ENCODE measurements around the gene TMC8. TPM values are rescaled to one million over a fixed set of nuclear protein-coding genes. Genes with fewer than 3 reads are reported as not detected.

The TMC8 gene
- total and polyA plus RNA-seq, 3 donors from 2014 or later = 3.5 to 9.3 (median 5.6) TPM

- no peak for DNase-seq
- TF ChIP-seq POLR2A (IDR thresholded peaks at IDR 0.05) (no peak), CTCF (IDR thresholded peaks at IDR 0.05) (no peak)
- Histone ChIP-seq H3K36me3 (ENCODE audit: low read depth, missing control alignments) (no peaks in the 10 kb centered on the region), H3K4me1 (peaks cover 8% of the 10 kb centered on the region), H3K4me3 (no peak overlapping the region), H3K27me3 (no peaks in the 10 kb centered on the region), H3K27ac (no peak overlapping the region), H3K9me3 (no peaks in the 10 kb centered on the region)
- 89 to 90% methylated on average over 13 to 27 of the region's 28 CpGs for WGBS, 2 donors
- intact Hi-C loops (cut with DNase I; ENCODE audit: low total_unique reads) = loop anchor here (10.0 kb wide), 1 partner anchor 143 kb away; no protein-coding TSS in a partner anchor
Observed at GRCh38 chr17:78111727-78112517, 18.6 kb upstream of the TMC8 start.

GRCh38 chr17:78112518-78113471 is 17.8 kb upstream of the TMC8 start:
- no peaks in the 10 kb centered on the region for H3K27me3 ChIP-seq
- peak; percentile 77 for DNase-seq
- no peaks in the 10 kb centered on the region for H3K36me3 ChIP-seq (ENCODE audit: low read depth, missing control alignments)
- WGBS, 2 donors = 66 to 83% methylated on average over 15 to 33 of the region's 33 CpGs
- H3K9me3 ChIP-seq = no peaks in the 10 kb centered on the region
- H3K27ac ChIP-seq = no peak overlapping the region
- intact Hi-C loops (cut with DNase I; ENCODE audit: low total_unique reads) = loop anchor here (10.0 kb wide), 1 partner anchor 142 kb away; no protein-coding TSS in a partner anchor
- peak; percentile 96 to 99 (median 98) for TF ChIP-seq CTCF (IDR thresholded peaks at IDR 0.05)
- no peak for TF ChIP-seq POLR2A (IDR thresholded peaks at IDR 0.05)
- no peak overlapping the region for H3K4me3 ChIP-seq
- H3K4me1 ChIP-seq = peaks cover 8% of the 10 kb centered on the region

- H3K27me3 ChIP-seq = no peaks in the 10 kb centered on the region
- H3K4me1 ChIP-seq = peaks cover 3% of the 10 kb centered on the region
- intact Hi-C loops (cut with DNase I; ENCODE audit: low total_unique reads) = loop anchor here (10.0 kb wide), 1 partner anchor 141 kb away; no protein-coding TSS in a partner anchor
- TF ChIP-seq CTCF (IDR thresholded peaks at IDR 0.05) = no peak
- no peak for DNase-seq
- H3K36me3 ChIP-seq (ENCODE audit: low read depth, missing control alignments) = no peaks in the 10 kb centered on the region
- H3K27ac ChIP-seq = no peak overlapping the region
- WGBS, 2 donors = 88 to 92% methylated on average over 24 to 25 of the region's 25 CpGs
- H3K9me3 ChIP-seq = no peaks in the 10 kb centered on the region
- no peak overlapping the region for H3K4me3 ChIP-seq
Observed at GRCh38 chr17:78113804-78114785, 16.5 kb upstream of the TMC8 start.
